ENCODE data around the gene SYNDIG1. TPM values are rescaled to one million over a fixed set of nuclear protein-coding genes. Genes with fewer than 3 reads are reported as not detected.

The SYNDIG1 gene
- total and polyA plus RNA-seq, 2 of the 4 experiments (the other 2 are of a cell fraction), result not detected

- no peak overlapping the region for H2BK15ac ChIP-seq (ENCODE audit: low read depth, low read length)
- in situ Hi-C loops (cut with MboI; ENCODE audit: low sequenced_read_pairs) (no loop called here), dilution Hi-C loops (cut with HindIII; ENCODE audit: low sequenced_read_pairs, unreplicated experiment) (no loop called here), intact Hi-C loops (cut with micrococcal nuclease) (no loop called here)
- H3K56ac ChIP-seq (ENCODE audit: extremely low read depth, insufficient read depth, low read length), result no peak overlapping the region
- no peak overlapping the region for H3K4me3 ChIP-seq (ENCODE audit: insufficient read depth, low read depth, low read length)
- no peak overlapping the region for H2BK5ac ChIP-seq (ENCODE audit: low read depth, low read length, poor library complexity, severe bottlenecking)
- no peak overlapping the region for H2BK120ac ChIP-seq (ENCODE audit: low read depth, low read length)
- H3K14ac ChIP-seq (replicated peaks; ENCODE audit: low read depth, low read length), result no peak overlapping the region
- no peak overlapping the region for H2AK9ac ChIP-seq (replicated peaks; ENCODE audit: low read depth, low read length, poor library complexity)
- H3K4me2 ChIP-seq (ENCODE audit: low read depth, low read length), result no peak overlapping the region
- no peak overlapping the region for H2BK20ac ChIP-seq (ENCODE audit: low read depth, low read length)
- no CpG with 5 or more reads among the region's 7 CpGs for WGBS, 2 experiments (ENCODE audit: extremely low coverage in 2 of 2, insufficient read length in 1 of 2)
- no peak overlapping the region for H4K8ac ChIP-seq (ENCODE audit: low read depth in 2 of 2, low read length in 2 of 2)
- no peak overlapping the region for H2AK5ac ChIP-seq (ENCODE audit: low read depth, low read length)
- no peak overlapping the region for H4K5ac ChIP-seq (ENCODE audit: low read depth, low read length)
- TF ChIP-seq CHD1 (IDR thresholded peaks at IDR 0.05; ENCODE audit: low read depth, low read length), result no peak
- no peak for TF ChIP-seq POLR2A (IDR thresholded peaks at IDR 0.05; ENCODE audit: low read depth, low read length)
- CTCF ChIA-PET, result interaction anchor here (0.5 kb wide), 1 partner anchor 68 kb away, joined by 3 read pairs; no protein-coding TSS in a partner anchor
- H3K23ac ChIP-seq (ENCODE audit: low read depth, low read length), result no peak overlapping the region
- H4K20me1 ChIP-seq (ENCODE audit: insufficient read depth, low read length), result no peaks in the 10 kb centered on the region
- DNase-seq, result no peak
- no peak overlapping the region for H4K91ac ChIP-seq (ENCODE audit: insufficient read depth, low read depth, low read length)
- H3K27ac ChIP-seq (ENCODE audit: insufficient read depth, low read length), result no peak overlapping the region
- no peaks in the 10 kb centered on the region for H3K9me3 ChIP-seq (ENCODE audit: control insufficient read depth, insufficient read depth, low read length)
- POLR2A ChIA-PET (ENCODE audit: unreplicated experiment), result no interaction called here
- ATAC-seq (ENCODE audit: low read depth), result no peak
- no peak overlapping the region for H3K9ac ChIP-seq (ENCODE audit: low read depth, low read length)
- BruUV-seq (replicated peaks), result no TSS peak
- no peak overlapping the region for H3K4ac ChIP-seq (ENCODE audit: low read depth, low read length)
- H3K79me1 ChIP-seq (ENCODE audit: low read depth in 1 of 2, low read length in 2 of 2), result no peaks in the 10 kb centered on the region
- H3K18ac ChIP-seq (ENCODE audit: low read depth, low read length), result no peak overlapping the region
- no peaks in the 10 kb centered on the region for H3K4me1 ChIP-seq (ENCODE audit: control insufficient read depth, insufficient read depth, low read length)
- H3K27me3 ChIP-seq (ENCODE audit: control insufficient read depth, insufficient read depth, low read length), result peaks cover 7% of the 10 kb centered on the region
- H3K36me3 ChIP-seq (ENCODE audit: control insufficient read depth, insufficient read depth, low read length), result no peaks in the 10 kb centered on the region
- H3K9me1 ChIP-seq (ENCODE audit: insufficient read depth, low read length), result no peaks in the 10 kb centered on the region
- H2AFZ ChIP-seq (replicated peaks; ENCODE audit: low read length, poor library complexity), result no peak overlapping the region
These were observed 97.2 kb downstream of the SYNDIG1 start for GRCh38 chr20:24566656-24567055.

All from IMR-90 (cell line).